HepG2 (cell line): ENCODE measurements around the gene LRRC19. TPM values are rescaled to one million over a fixed set of nuclear protein-coding genes. Genes with fewer than 3 reads are reported as not detected.
A peak's percentile ranks its signal among the peaks of the same experiment; 100 is the strongest.

Experiments
- AGO1 ChIP-seq: fragments of 200-400 bp; formaldehyde crosslinking; IDR thresholded peaks from 2 replicates; pipeline ENCODE4 v1.6.1; 2017; ENCODE audit warnings: mild to moderate bottlenecking, low read depth, low read length, moderate library complexity; ENCODE audit not compliant: poor library complexity, severe bottlenecking
- DMAP1 ChIP-seq: IDR thresholded peaks from 2 replicates; pipeline ENCODE4 v1.6.1; 2016
- GPN1 ChIP-seq: sonication (generic); formaldehyde crosslinking; IDR thresholded peaks from 2 replicates; pipeline ENCODE4 v1.5.1; 2020; ENCODE audit warnings: missing genetic modification reagents, borderline replicate concordance
- HMGA1 ChIP-seq: sonication (generic); formaldehyde crosslinking; conservative IDR thresholded peaks from 2 replicates; pipeline ENCODE4 v1.4.0; 2020; ENCODE audit warnings: missing genetic modification reagents
- MLLT10 ChIP-seq: sonication (generic); formaldehyde crosslinking; IDR thresholded peaks from 2 replicates; pipeline ENCODE4 v1.4.0; 2020; ENCODE audit warnings: missing genetic modification reagents
- MXD3 ChIP-seq: IDR thresholded peaks from 2 replicates; pipeline ENCODE4 v1.6.1; 2016; ENCODE audit warnings: mild to moderate bottlenecking, missing biosample characterization, missing genetic modification reagents
- NFRKB ChIP-seq: fragments of 450-650 bp; IDR thresholded peaks from 2 replicates; pipeline ENCODE4 v1.6.1; 2017
- SKIL ChIP-seq: sonication (generic); formaldehyde crosslinking; IDR thresholded peaks from 2 replicates; pipeline ENCODE4 v1.8.0; 2022; ENCODE audit warnings: missing genetic modification reagents, mild to moderate bottlenecking, moderate library complexity, borderline replicate concordance
- TAF15 ChIP-seq: fragments of 200-400 bp; formaldehyde crosslinking; IDR thresholded peaks from one replicate; pipeline ENCODE4 v1.6.1; 2018; ENCODE audit warnings: mild to moderate bottlenecking, low read depth, low read length; ENCODE audit not compliant: poor library complexity, severe bottlenecking
- TSC22D2 ChIP-seq: sonication (generic); formaldehyde crosslinking; IDR thresholded peaks from 2 replicates; pipeline ENCODE4 v1.5.1; 2020; ENCODE audit warnings: missing genetic modification reagents, mild to moderate bottlenecking, borderline replicate concordance
- ZC3H13 ChIP-seq: sonication (generic); formaldehyde crosslinking; IDR thresholded peaks from 2 replicates; pipeline ENCODE4 v1.8.1; 2023; ENCODE audit warnings: mild to moderate bottlenecking, missing genetic modification reagents, moderate library complexity
- ZNF276 ChIP-seq: sonication (generic); formaldehyde crosslinking; IDR thresholded peaks from 2 replicates; pipeline ENCODE4 v1.4.0; 2020; ENCODE audit warnings: mild to moderate bottlenecking, low read depth, missing genetic modification reagents
- ZNF337 ChIP-seq: sonication (generic); formaldehyde crosslinking; IDR thresholded peaks from 2 replicates; pipeline ENCODE4 v1.5.1; 2020; ENCODE audit warnings: missing genetic modification reagents, low read depth, mild to moderate bottlenecking, borderline replicate concordance
- ZNF552 ChIP-seq: sonication (generic); formaldehyde crosslinking; IDR thresholded peaks from 2 replicates; pipeline ENCODE4 v1.9.0; 2022; ENCODE audit warnings: missing genetic modification reagents, mild to moderate bottlenecking, borderline replicate concordance
- ZSCAN9 ChIP-seq: IDR thresholded peaks from 2 replicates; pipeline ENCODE4 v1.6.1; 2016; ENCODE audit warnings: borderline replicate concordance
- polyA plus RNA-seq, 8 experiments: library from polyadenylated mRNA; depleted of rRNA in 3 of 8; stranded (reverse) in 7 of 8; unstranded in 1 of 8; fragments of >200 nt; fragmentation: Illumina TruSeq in 4 of 8; extraction: Trizol in 4 of 8; gene quantifications; 2 replicates each; pipeline versions ENCODE4 v1.2.1 to v1.2.3, GENCODE V29; 2011 to 2016; ENCODE audit warnings: low read depth in 4 of 8, missing spikeins in 1 of 8, mixed read lengths in 1 of 8; ENCODE audit not compliant: insufficient read depth in 1 of 8
- total RNA-seq, 5 experiments: library from RNA; depleted of rRNA; stranded (reverse); fragments of >200 nt; fragmentation: Illumina TruSeq; extraction: Trizol; gene quantifications; 2 replicates each; pipeline ENCODE4 v1.2.3, GENCODE V29; 2016; ENCODE audit warnings: low read depth in 1 of 5
- TF ChIP-seq, protein P1 (sequence below): sonication (generic); formaldehyde crosslinking; IDR thresholded peaks from 2 replicates; pipeline ENCODE4 v1.4.0; 2020; ENCODE audit warnings: missing genetic modification reagents
- TF ChIP-seq, protein P2 (sequence below): sonication (generic); formaldehyde crosslinking; IDR thresholded peaks from 2 replicates; pipeline ENCODE4 v1.4.0; 2020; ENCODE audit warnings: missing genetic modification reagents

The LRRC19 gene
- total and polyA plus RNA-seq, 2 of the 13 experiments (the other 11 are each of a cell fraction or from before 2014, with no cell fraction given) = not detected

DNA sequence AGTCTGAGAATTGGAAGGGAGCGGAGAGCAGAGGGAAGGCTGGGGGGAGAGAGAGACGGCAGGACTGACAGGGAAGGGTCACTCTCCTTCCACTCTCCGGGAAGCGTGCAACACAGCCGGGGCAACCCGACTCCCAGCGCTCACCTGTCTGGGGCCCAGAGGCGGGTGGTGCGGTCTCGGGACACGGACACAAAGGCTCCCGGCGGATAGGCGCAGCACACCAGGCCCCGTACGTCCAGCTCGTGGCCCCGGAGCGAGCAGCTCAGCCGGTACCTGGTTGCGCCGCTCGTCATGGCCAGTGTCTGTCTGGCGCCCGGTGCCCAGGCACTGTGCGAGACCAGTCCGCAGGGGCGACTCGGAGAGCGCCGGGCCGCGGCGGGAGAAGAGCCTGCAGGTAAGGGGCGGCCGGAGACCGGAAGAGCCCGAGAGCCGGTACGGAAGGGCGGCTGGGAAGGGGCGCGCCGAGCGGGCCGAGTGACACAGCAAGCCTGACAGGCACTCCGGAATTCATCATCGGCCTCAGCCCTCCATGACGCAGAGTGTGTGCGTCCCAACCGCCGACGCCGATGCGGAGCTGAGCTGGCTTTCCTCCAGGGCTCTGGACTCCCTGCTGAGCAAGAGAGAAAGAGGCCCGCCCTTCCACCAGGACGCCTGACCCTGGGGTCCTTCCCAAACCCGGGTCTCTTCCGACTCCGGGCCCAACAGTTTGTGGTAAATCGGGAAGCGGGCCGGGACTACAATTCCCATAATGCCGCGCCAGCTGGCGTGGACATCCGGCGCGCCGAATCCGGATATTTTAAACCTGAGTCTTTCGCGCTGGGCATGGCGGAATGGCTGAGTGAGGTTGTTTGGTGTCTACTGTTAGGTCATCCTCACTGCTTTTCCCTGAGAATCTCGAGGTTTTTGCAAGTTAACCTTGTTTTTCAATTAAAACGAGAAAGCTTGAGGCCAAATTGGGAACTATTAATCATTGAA lies 58.4 kb downstream of the LRRC19 start, which contains the start of gene PLAA (continued):
- TF ChIP-seq, protein P1, sequence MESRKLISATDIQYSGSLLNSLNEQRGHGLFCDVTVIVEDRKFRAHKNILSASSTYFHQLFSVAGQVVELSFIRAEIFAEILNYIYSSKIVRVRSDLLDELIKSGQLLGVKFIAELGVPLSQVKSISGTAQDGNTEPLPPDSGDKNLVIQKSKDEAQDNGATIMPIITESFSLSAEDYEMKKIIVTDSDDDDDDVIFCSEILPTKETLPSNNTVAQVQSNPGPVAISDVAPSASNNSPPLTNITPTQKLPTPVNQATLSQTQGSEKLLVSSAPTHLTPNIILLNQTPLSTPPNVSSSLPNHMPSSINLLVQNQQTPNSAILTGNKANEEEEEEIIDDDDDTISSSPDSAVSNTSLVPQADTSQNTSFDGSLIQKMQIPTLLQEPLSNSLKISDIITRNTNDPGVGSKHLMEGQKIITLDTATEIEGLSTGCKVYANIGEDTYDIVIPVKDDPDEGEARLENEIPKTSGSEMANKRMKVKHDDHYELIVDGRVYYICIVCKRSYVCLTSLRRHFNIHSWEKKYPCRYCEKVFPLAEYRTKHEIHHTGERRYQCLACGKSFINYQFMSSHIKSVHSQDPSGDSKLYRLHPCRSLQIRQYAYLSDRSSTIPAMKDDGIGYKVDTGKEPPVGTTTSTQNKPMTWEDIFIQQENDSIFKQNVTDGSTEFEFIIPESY (CRISPR knock-in tag) = no peak
- TF ChIP-seq, protein P2, sequence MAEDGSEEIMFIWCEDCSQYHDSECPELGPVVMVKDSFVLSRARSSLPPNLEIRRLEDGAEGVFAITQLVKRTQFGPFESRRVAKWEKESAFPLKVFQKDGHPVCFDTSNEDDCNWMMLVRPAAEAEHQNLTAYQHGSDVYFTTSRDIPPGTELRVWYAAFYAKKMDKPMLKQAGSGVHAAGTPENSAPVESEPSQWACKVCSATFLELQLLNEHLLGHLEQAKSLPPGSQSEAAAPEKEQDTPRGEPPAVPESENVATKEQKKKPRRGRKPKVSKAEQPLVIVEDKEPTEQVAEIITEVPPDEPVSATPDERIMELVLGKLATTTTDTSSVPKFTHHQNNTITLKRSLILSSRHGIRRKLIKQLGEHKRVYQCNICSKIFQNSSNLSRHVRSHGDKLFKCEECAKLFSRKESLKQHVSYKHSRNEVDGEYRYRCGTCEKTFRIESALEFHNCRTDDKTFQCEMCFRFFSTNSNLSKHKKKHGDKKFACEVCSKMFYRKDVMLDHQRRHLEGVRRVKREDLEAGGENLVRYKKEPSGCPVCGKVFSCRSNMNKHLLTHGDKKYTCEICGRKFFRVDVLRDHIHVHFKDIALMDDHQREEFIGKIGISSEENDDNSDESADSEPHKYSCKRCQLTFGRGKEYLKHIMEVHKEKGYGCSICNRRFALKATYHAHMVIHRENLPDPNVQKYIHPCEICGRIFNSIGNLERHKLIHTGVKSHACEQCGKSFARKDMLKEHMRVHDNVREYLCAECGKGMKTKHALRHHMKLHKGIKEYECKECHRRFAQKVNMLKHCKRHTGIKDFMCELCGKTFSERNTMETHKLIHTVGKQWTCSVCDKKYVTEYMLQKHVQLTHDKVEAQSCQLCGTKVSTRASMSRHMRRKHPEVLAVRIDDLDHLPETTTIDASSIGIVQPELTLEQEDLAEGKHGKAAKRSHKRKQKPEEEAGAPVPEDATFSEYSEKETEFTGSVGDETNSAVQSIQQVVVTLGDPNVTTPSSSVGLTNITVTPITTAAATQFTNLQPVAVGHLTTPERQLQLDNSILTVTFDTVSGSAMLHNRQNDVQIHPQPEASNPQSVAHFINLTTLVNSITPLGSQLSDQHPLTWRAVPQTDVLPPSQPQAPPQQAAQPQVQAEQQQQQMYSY (CRISPR knock-in tag) = no peak; the same call in none of the 2 replicates
- TF ChIP-seq SKIL (CRISPR knock-in tag) (no peak), MLLT10 (CRISPR knock-in tag) (no peak), TAF15 (peak; percentile 44), HMGA1 (no peak), ZC3H13 (CRISPR knock-in tag) (0 out of 2 replicates have a peak, but pooled peaks have one; percentile 51), TSC22D2 (0 out of 2 replicates have a peak, but pooled peaks have one; percentile 20), NFRKB (no peak), ZSCAN9 (CRISPR knock-in tag) (no peak), ZNF337 (peak; percentile 87; the same call in 1 of the 2 replicates), ZNF276 (CRISPR knock-in tag) (peak; percentile 47; the same call in 1 of the 2 replicates), AGO1 (peak; percentile 18), GPN1 (CRISPR knock-in tag) (0 out of 2 replicates have a peak, but pooled peaks have one; percentile 26), MXD3 (CRISPR knock-in tag) (peak; percentile 72; the same call in 1 of the 2 replicates), DMAP1 (CRISPR knock-in tag) (peak; percentile 84), ZNF552 (no peak)
